Activated CD8-positive, alpha-beta T cell treated with anti-CD3 and anti-CD28 coated beads for 36 hours (primary cell): ENCODE results near the gene ACSL4. TPM values are rescaled to one million over a fixed set of nuclear protein-coding genes. Genes with fewer than 3 reads are reported as not detected.

Experiments used
- ATAC-seq: fragments of 200-7000 bp; cut with Tn5 transposase; one replicate; pipeline ENCODE4 v1.10.0; 2021; ENCODE audit warnings: mild to moderate bottlenecking, moderate library complexity
- CTCF ChIA-PET: fragments of 350-600 bp; sonication (Branson Sonifier 250); formaldehyde crosslinking; loops from one replicate; lab custom pipeline; 2021; ENCODE audit warnings: antibody characterized with exemption; lab: Charles Lee
- POLR2A ChIA-PET: fragments of 350-600 bp; sonication (Branson Sonifier 250); formaldehyde crosslinking; loops from one replicate; lab custom pipeline; 2021; ENCODE audit warnings: antibody characterized with exemption; lab: Charles Lee
- DNase-seq: peaks from one replicate; pipeline ENCODE4 v3.0.0-alpha.2; 2020
- H3K27ac Mint-ChIP-seq: one replicate; pipeline ENCODE4 v1.8.0; 2021; ENCODE audit warnings: mild to moderate bottlenecking, mixed read lengths
- H3K27me3 Mint-ChIP-seq: one replicate; pipeline ENCODE4 v1.8.0; 2021; ENCODE audit warnings: mixed read lengths
- H3K36me3 Mint-ChIP-seq: one replicate; pipeline ENCODE4 v1.8.0; 2021; ENCODE audit warnings: low read depth, mixed read lengths
- H3K4me1 Mint-ChIP-seq: one replicate; pipeline ENCODE4 v1.8.0; 2021; ENCODE audit warnings: low read depth, mixed read lengths
- H3K4me3 Mint-ChIP-seq: one replicate; pipeline ENCODE4 v1.8.0; 2021; ENCODE audit warnings: mild to moderate bottlenecking, moderate library complexity, mixed read lengths
- H3K9me3 Mint-ChIP-seq: one replicate; pipeline ENCODE4 v1.8.0; 2021; ENCODE audit warnings: mixed read lengths
- CTCF ChIP-seq: fragments of 200-600 bp; IDR thresholded peaks from one replicate; pipeline ENCODE4 v1.8.0; 2022; ENCODE audit warnings: antibody characterized with exemption, mild to moderate bottlenecking
- intact Hi-C: fragments of 100-400 bp; cut with micrococcal nuclease; formaldehyde crosslinking; loops from one replicate; pipeline ENCODE4 v1.10.0; 2022
- total RNA-seq, 2 experiments: library from RNA; stranded (reverse); gene quantifications; one replicate each; pipeline ENCODE4 v1.2.3, GENCODE V29; 2021

The ACSL4 gene
- total RNA-seq, 2 experiments from 2014 or later: 63.1 to 64.0 TPM

GRCh38 chrX:109719264-109719663, 13.8 kb downstream of the ACSL4 start:
- intact Hi-C loops: no loop called here
- ATAC-seq: no peak
- no peak for TF ChIP-seq CTCF
- Mint-ChIP-seq H3K4me1 (peaks cover 34% of the 10 kb centered on the region), H3K27me3 (no peaks in the 10 kb centered on the region), H3K4me3 (no peak overlapping the region), H3K27ac (peak overlapping the region; percentile 42), H3K9me3 (no peaks in the 10 kb centered on the region), H3K36me3 (peaks cover 17% of the 10 kb centered on the region)
- CTCF ChIA-PET: interaction anchor here (0.8 to 4.7 kb wide), 4 partner anchors 15 to 172 kb away, joined by 3 to 18 read pairs (median 3); no protein-coding TSS in a partner anchor
- DNase-seq: no peak
- POLR2A ChIA-PET: no interaction called here

GRCh38 chrX:109716431-109717028, 16.5 kb downstream of the ACSL4 start:
- peaks cover 12% of the 10 kb centered on the region for H3K36me3 Mint-ChIP-seq
- ChIA-PET CTCF (interaction anchor here (0.9 to 4.7 kb wide), 2 partner anchors 140 to 170 kb away, joined by 3 to 18 read pairs; no protein-coding TSS in a partner anchor), POLR2A (interaction anchor here (0.6 kb wide), 1 partner anchor 10 kb away, joined by 3 read pairs; no protein-coding TSS in a partner anchor)
- H3K27ac Mint-ChIP-seq: no peak overlapping the region
- no peak overlapping the region for H3K4me3 Mint-ChIP-seq
- peaks cover 43% of the 10 kb centered on the region for H3K4me1 Mint-ChIP-seq
- no peak for DNase-seq
- no peak for TF ChIP-seq CTCF
- ATAC-seq: no peak
- intact Hi-C loops: no loop called here
- no peaks in the 10 kb centered on the region for H3K9me3 Mint-ChIP-seq
- no peaks in the 10 kb centered on the region for H3K27me3 Mint-ChIP-seq

GRCh38 chrX:109714340-109714958, 18.6 kb downstream of the ACSL4 start:
- H3K4me1 Mint-ChIP-seq: peaks cover 49% of the 10 kb centered on the region
- no peak overlapping the region for H3K27ac Mint-ChIP-seq
- H3K36me3 Mint-ChIP-seq: peaks cover 10% of the 10 kb centered on the region
- ChIA-PET CTCF (interaction anchor here (1.1 to 2.9 kb wide), 3 partner anchors 142 to 176 kb away, joined by 6 to 33 read pairs (median 11); no protein-coding TSS in a partner anchor), POLR2A (no interaction called here)
- intact Hi-C loops: no loop called here
- DNase-seq: no peak
- no peak for ATAC-seq
- no peaks in the 10 kb centered on the region for H3K9me3 Mint-ChIP-seq
- TF ChIP-seq CTCF: no peak
- H3K4me3 Mint-ChIP-seq: no peak overlapping the region
- H3K27me3 Mint-ChIP-seq: no peaks in the 10 kb centered on the region

GRCh38 chrX:109710181-109710580, 22.9 kb downstream of the ACSL4 start:
- H3K27ac Mint-ChIP-seq: peak overlapping the region; percentile 46
- H3K4me1 Mint-ChIP-seq: peaks cover 66% of the 10 kb centered on the region

More at GRCh38 chrX:109710181-109710580, 22.9 kb downstream of the ACSL4 start:
- no peak for TF ChIP-seq CTCF
- ChIA-PET POLR2A (interaction anchor here (0.8 kb wide), 1 partner anchor 12 kb away, joined by 3 read pairs; no protein-coding TSS in a partner anchor), CTCF (interaction anchor here (1.0 to 6.1 kb wide), 5 partner anchors 10 to 236 kb away, joined by 3 to 140 read pairs (median 3); no protein-coding TSS in a partner anchor)
- ATAC-seq (no peak), DNase-seq (no peak)
- intact Hi-C loops: no loop called here
- H3K27me3 Mint-ChIP-seq: no peaks in the 10 kb centered on the region
- H3K4me3 Mint-ChIP-seq: no peak overlapping the region
- H3K9me3 Mint-ChIP-seq: no peaks in the 10 kb centered on the region
- peaks cover 12% of the 10 kb centered on the region for H3K36me3 Mint-ChIP-seq
